ENCODE results near the gene ADAM10. TPM values are rescaled to one million over a fixed set of nuclear protein-coding genes. Genes with fewer than 3 reads are reported as not detected.

ADAM10 gene
- total RNA-seq, 2 experiments from 2014 or later: 74.5 to 82.0 TPM

- ChIA-PET CTCF (interaction anchor here (0.8 to 1.2 kb wide), 2 partner anchors 8 to 12 kb away, joined by 5 read pairs; no protein-coding TSS in a partner anchor), POLR2A (no interaction called here)
- Mint-ChIP-seq H3K4me3 (no peak overlapping the region), H3K4me1 (peaks cover 70% of the 10 kb centered on the region), H3K36me3 (ENCODE audit: low read depth) (peaks cover 5% of the 10 kb centered on the region), H3K27ac (no peak overlapping the region), H3K9me3 (ENCODE audit: low read depth) (no peaks in the 10 kb centered on the region), H3K27me3 (no peaks in the 10 kb centered on the region)
- no peak for ATAC-seq
- no peak for DNase-seq
- intact Hi-C loops (cut with DNase I, micrococcal nuclease): no loop called here
Measured at GRCh38 chr15:58737298-58737697, 12.2 kb downstream of the ADAM10 start.

GRCh38 chr15:58736018-58736643, 13.4 kb downstream of the ADAM10 start:
- peaks cover 9% of the 10 kb centered on the region for H3K36me3 Mint-ChIP-seq (ENCODE audit: low read depth)
- intact Hi-C loops (cut with DNase I, micrococcal nuclease): no loop called here
- H3K4me3 Mint-ChIP-seq: no peak overlapping the region
- ATAC-seq (no peak), DNase-seq (no peak)
- H3K9me3 Mint-ChIP-seq (ENCODE audit: low read depth): no peaks in the 10 kb centered on the region
- no peak overlapping the region for H3K27ac Mint-ChIP-seq
- peaks cover 68% of the 10 kb centered on the region for H3K4me1 Mint-ChIP-seq
- POLR2A ChIA-PET: interaction anchor here (0.6 kb wide), 1 partner anchor 40 kb away, joined by 8 read pairs; no protein-coding TSS in a partner anchor
- CTCF ChIA-PET: interaction anchor here (0.8 to 1.2 kb wide), 2 partner anchors 10 to 11 kb away, joined by 5 read pairs; no protein-coding TSS in a partner anchor
- no peaks in the 10 kb centered on the region for H3K27me3 Mint-ChIP-seq

- peaks cover 65% of the 10 kb centered on the region for H3K4me1 Mint-ChIP-seq
- no peak for DNase-seq
- CTCF ChIA-PET: no interaction called here
- H3K4me3 Mint-ChIP-seq: no peak overlapping the region
- intact Hi-C loops (cut with DNase I, micrococcal nuclease): no loop called here
- H3K36me3 Mint-ChIP-seq (ENCODE audit: low read depth): peaks cover 9% of the 10 kb centered on the region
- POLR2A ChIA-PET: no interaction called here
- H3K9me3 Mint-ChIP-seq (ENCODE audit: low read depth): no peaks in the 10 kb centered on the region
- ATAC-seq: no peak
- H3K27ac Mint-ChIP-seq: no peak overlapping the region
- no peaks in the 10 kb centered on the region for H3K27me3 Mint-ChIP-seq
Measured at GRCh38 chr15:58734859-58735258, 14.6 kb downstream of the ADAM10 start.

- Mint-ChIP-seq H3K27me3 (no peaks in the 10 kb centered on the region), H3K4me3 (no peak overlapping the region), H3K36me3 (ENCODE audit: low read depth) (peaks cover 16% of the 10 kb centered on the region), H3K27ac (no peak overlapping the region), H3K4me1 (peaks cover 59% of the 10 kb centered on the region), H3K9me3 (ENCODE audit: low read depth) (no peaks in the 10 kb centered on the region)
- DNase-seq: no peak
- ATAC-seq: no peak
- intact Hi-C loops (cut with DNase I, micrococcal nuclease): no loop called here
- ChIA-PET CTCF (interaction anchor here (0.6 kb wide), 1 partner anchor 648 kb away, joined by 3 read pairs; no protein-coding TSS in a partner anchor), POLR2A (no interaction called here)
Measured at GRCh38 chr15:58732625-58733363, 16.7 kb downstream of the ADAM10 start.

GRCh38 chr15:58731756-58732535, 17.6 kb downstream of the ADAM10 start:
- H3K27me3 Mint-ChIP-seq: no peaks in the 10 kb centered on the region
- H3K4me3 Mint-ChIP-seq: no peak overlapping the region
- ChIA-PET CTCF (interaction anchor here (0.6 to 0.7 kb wide), 2 partner anchors 209 to 533 kb away, joined by 3 read pairs; no protein-coding TSS in a partner anchor), POLR2A (no interaction called here)
- intact Hi-C loops (cut with DNase I, micrococcal nuclease): no loop called here
- H3K9me3 Mint-ChIP-seq (ENCODE audit: low read depth): no peaks in the 10 kb centered on the region
- ATAC-seq: no peak
- no peak for DNase-seq
- peaks cover 16% of the 10 kb centered on the region for H3K36me3 Mint-ChIP-seq (ENCODE audit: low read depth)
- H3K4me1 Mint-ChIP-seq: peaks cover 52% of the 10 kb centered on the region
- no peak overlapping the region for H3K27ac Mint-ChIP-seq

- H3K9me3 Mint-ChIP-seq (ENCODE audit: low read depth): no peaks in the 10 kb centered on the region
- no peak overlapping the region for H3K27ac Mint-ChIP-seq
- ChIA-PET POLR2A (interaction anchor here (0.7 kb wide), 1 partner anchor 860 kb away, joined by 4 read pairs; no protein-coding TSS in a partner anchor), CTCF (interaction anchor here (1.5 to 1.7 kb wide), 2 partner anchors 13 to 15 kb away, joined by 4 to 5 read pairs; no protein-coding TSS in a partner anchor)
- peaks cover 11% of the 10 kb centered on the region for H3K36me3 Mint-ChIP-seq (ENCODE audit: low read depth)
- H3K4me1 Mint-ChIP-seq: peaks cover 39% of the 10 kb centered on the region
- H3K4me3 Mint-ChIP-seq: no peak overlapping the region
- ATAC-seq (peak; percentile 53), DNase-seq (no peak)
- intact Hi-C loops (cut with DNase I, micrococcal nuclease): no loop called here
- no peaks in the 10 kb centered on the region for H3K27me3 Mint-ChIP-seq
Measured at GRCh38 chr15:58726867-58727266, 22.6 kb downstream of the ADAM10 start.

GRCh38 chr15:58724466-58724865, 25.0 kb downstream of the ADAM10 start:
- Mint-ChIP-seq H3K9me3 (ENCODE audit: low read depth) (no peaks in the 10 kb centered on the region), H3K27me3 (no peaks in the 10 kb centered on the region), H3K4me3 (no peak overlapping the region), H3K4me1 (peaks cover 41% of the 10 kb centered on the region), H3K36me3 (ENCODE audit: low read depth) (peaks cover 16% of the 10 kb centered on the region), H3K27ac (no peak overlapping the region)
- intact Hi-C loops (cut with DNase I, micrococcal nuclease): no loop called here
- ChIA-PET POLR2A (no interaction called here), CTCF (interaction anchor here (1.2 to 1.8 kb wide), 3 partner anchors 12 to 25 kb away, joined by 3 to 5 read pairs (median 4); partner anchors contain the start of gene ADAM10)
- ATAC-seq: peak; percentile 73
- peak; percentile 20 for DNase-seq

GRCh38 chr15:58717357-58717756, 32.1 kb downstream of the ADAM10 start:
- Mint-ChIP-seq H3K4me1 (peaks cover 15% of the 10 kb centered on the region), H3K4me3 (no peak overlapping the region), H3K9me3 (ENCODE audit: low read depth) (no peaks in the 10 kb centered on the region), H3K27me3 (no peaks in the 10 kb centered on the region), H3K27ac (no peak overlapping the region), H3K36me3 (ENCODE audit: low read depth) (peaks cover 23% of the 10 kb centered on the region)
- intact Hi-C loops (cut with DNase I, micrococcal nuclease): no loop called here
- DNase-seq: no peak
- ChIA-PET POLR2A (no interaction called here), CTCF (no interaction called here)
- ATAC-seq: no peak

- CTCF ChIA-PET: no interaction called here
- peaks cover 23% of the 10 kb centered on the region for H3K36me3 Mint-ChIP-seq (ENCODE audit: low read depth)
Measured at GRCh38 chr15:58716027-58716426, 33.5 kb downstream of the ADAM10 start.

GRCh38 chr15:58715266-58715917, 34.1 kb downstream of the ADAM10 start:
- CTCF ChIA-PET: no interaction called here
- no peak for ATAC-seq
- no peaks in the 10 kb centered on the region for H3K9me3 Mint-ChIP-seq (ENCODE audit: low read depth)
- intact Hi-C loops (cut with DNase I, micrococcal nuclease): no loop called here
- no peak overlapping the region for H3K4me3 Mint-ChIP-seq
- peaks cover 21% of the 10 kb centered on the region for H3K36me3 Mint-ChIP-seq (ENCODE audit: low read depth)
- peaks cover 9% of the 10 kb centered on the region for H3K4me1 Mint-ChIP-seq
- POLR2A ChIA-PET: no interaction called here
- no peak overlapping the region for H3K27ac Mint-ChIP-seq
- no peaks in the 10 kb centered on the region for H3K27me3 Mint-ChIP-seq
- no peak for DNase-seq

More at GRCh38 chr15:58716027-58716426, 33.5 kb downstream of the ADAM10 start:
- H3K27ac Mint-ChIP-seq: no peak overlapping the region
- POLR2A ChIA-PET: no interaction called here
- H3K27me3 Mint-ChIP-seq: no peaks in the 10 kb centered on the region
- peaks cover 14% of the 10 kb centered on the region for H3K4me1 Mint-ChIP-seq
- ATAC-seq: no peak
- no peaks in the 10 kb centered on the region for H3K9me3 Mint-ChIP-seq (ENCODE audit: low read depth)
- H3K4me3 Mint-ChIP-seq: no peak overlapping the region
- no peak for DNase-seq
- intact Hi-C loops (cut with DNase I, micrococcal nuclease): no loop called here

GRCh38 chr15:58710701-58711100, 38.8 kb downstream of the ADAM10 start:
- ATAC-seq (no peak), DNase-seq (no peak)
- intact Hi-C loops (cut with DNase I, micrococcal nuclease): no loop called here
- Mint-ChIP-seq H3K36me3 (ENCODE audit: low read depth) (peaks cover 28% of the 10 kb centered on the region), H3K27me3 (no peaks in the 10 kb centered on the region), H3K27ac (no peak overlapping the region), H3K4me1 (peaks cover 27% of the 10 kb centered on the region), H3K4me3 (no peak overlapping the region), H3K9me3 (ENCODE audit: low read depth) (no peaks in the 10 kb centered on the region)
- ChIA-PET CTCF (no interaction called here), POLR2A (no interaction called here)

All from activated CD4-positive, alpha-beta T cell treated with anti-CD3 and anti-CD28 coated beads for 36 hours (primary cell).